Body of pancreas (tissue), 4 donors: ENCODE data around the gene SEMA3D.

ENCODE experiments used
- POLR2A ChIP-seq, 3 donors: fragments of 450-650 bp; IDR thresholded peaks; one replicate each; pipeline ENCODE4 v1.6.1; 2016; ENCODE audit warnings: antibody characterized with exemption in 3 of 3, mild to moderate bottlenecking in 2 of 3
- TF ChIP-seq, protein P1 (sequence below), 7 experiments: fragments of 450-650 bp in 4 of 7; fragments of 200-600 bp in 3 of 7; sonication (generic) in 3 of 7; IDR thresholded peaks; one replicate each; pipeline ENCODE4 v1.5.1; 2016 to 2019; ENCODE audit warnings: antibody characterized with exemption in 7 of 7

DNA sequence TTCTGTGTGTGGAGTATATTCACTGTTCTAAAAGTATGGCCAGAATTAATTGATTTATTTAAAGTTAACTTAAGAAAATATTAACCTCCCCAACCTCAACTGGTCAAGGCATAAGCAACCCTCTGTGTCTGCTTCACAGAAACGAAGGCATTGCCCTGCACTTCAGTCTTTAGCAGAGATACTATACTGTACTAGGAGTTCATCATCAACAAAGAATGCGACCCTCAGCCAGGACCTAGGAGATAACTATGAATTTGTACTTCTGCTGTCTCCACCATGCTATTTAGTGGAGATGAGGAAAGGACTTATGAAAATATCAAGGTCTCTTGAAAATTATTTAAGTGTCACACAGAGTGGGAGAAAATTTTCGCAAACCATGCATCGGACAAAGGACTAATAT, 35.7 kb upstream of the SEMA3D start:
- TF ChIP-seq POLR2A (IDR thresholded peaks at IDR 0.05), result no peak
- TF ChIP-seq, protein P1, sequence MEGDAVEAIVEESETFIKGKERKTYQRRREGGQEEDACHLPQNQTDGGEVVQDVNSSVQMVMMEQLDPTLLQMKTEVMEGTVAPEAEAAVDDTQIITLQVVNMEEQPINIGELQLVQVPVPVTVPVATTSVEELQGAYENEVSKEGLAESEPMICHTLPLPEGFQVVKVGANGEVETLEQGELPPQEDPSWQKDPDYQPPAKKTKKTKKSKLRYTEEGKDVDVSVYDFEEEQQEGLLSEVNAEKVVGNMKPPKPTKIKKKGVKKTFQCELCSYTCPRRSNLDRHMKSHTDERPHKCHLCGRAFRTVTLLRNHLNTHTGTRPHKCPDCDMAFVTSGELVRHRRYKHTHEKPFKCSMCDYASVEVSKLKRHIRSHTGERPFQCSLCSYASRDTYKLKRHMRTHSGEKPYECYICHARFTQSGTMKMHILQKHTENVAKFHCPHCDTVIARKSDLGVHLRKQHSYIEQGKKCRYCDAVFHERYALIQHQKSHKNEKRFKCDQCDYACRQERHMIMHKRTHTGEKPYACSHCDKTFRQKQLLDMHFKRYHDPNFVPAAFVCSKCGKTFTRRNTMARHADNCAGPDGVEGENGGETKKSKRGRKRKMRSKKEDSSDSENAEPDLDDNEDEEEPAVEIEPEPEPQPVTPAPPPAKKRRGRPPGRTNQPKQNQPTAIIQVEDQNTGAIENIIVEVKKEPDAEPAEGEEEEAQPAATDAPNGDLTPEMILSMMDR (IDR thresholded peaks at IDR 0.05), result no peak
